Transverse colon (tissue), 3 donors: ENCODE data around the gene PMEPA1.

Source experiments
- POLR2A ChIP-seq: fragments of 450-650 bp; IDR thresholded peaks from one replicate; pipeline ENCODE4 v1.6.1; 2016; ENCODE audit warnings: antibody characterized with exemption, mild to moderate bottlenecking, moderate library complexity
- POLR2AphosphoS5 ChIP-seq, 3 donors: sonication (generic); formaldehyde crosslinking; IDR thresholded peaks; one replicate each; pipeline ENCODE4 v1.6.1; 2016; ENCODE audit warnings: antibody characterized with exemption in 3 of 3

DNA sequence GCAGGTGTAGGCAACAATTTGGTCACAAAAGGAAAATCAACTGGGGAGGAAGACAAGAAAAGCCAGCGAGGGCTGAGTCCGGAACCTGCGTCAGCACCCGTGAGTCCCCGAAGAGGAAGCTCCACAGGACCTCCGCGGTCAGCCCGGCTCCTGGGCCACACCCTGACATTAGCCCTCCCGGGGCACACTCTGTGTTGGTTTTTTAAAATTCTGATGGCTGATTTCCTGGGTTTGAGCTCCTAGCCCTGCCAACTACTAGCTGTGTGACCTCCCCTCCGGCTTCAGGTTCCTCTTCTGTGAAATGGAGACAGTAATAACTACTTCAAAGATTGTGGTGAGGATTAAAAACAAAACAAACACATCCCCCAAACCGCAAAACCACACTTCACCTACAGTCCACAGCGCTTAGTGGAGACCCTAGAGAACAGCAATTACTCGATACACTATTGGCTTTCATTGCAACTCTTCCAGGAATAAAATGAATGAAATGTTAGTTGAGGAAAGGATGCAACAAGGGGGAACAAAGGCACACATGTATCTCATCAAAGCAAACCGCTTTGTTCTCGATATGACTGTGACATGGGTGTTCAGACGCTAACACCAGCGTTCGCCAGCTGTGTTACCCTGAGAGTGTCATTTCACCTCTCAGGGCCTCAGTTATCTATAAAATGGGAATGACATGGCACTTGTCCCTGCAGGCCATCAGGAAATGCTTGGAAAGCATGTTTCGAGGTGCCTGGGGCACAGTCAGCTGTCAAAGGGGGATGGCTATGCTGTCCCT, 90.6 kb downstream of the PMEPA1 start:
- no peak for TF ChIP-seq POLR2A
- TF ChIP-seq POLR2AphosphoS5 (IDR thresholded peaks at IDR 0.05), result no peak
